HG03457 (cell line): Measurements from ENCODE around the gene ACSS2.
"Not testable (repeated sequence)": the region's sequence is repeated elsewhere in the genome, so short reads cannot be mapped to it uniquely, and the experiment has no call there.

Source experiments
- ATAC-seq: cut with Tn5 transposase; IDR thresholded peaks from one replicate; pipeline ENCODE4 v1.9.1; 2021; ENCODE audit warnings: moderate number of reproducible peaks; ENCODE audit not compliant: unreplicated experiment

ACSS2 gene

GRCh38 chr20:34873583-34874093 lies 2.8 kb upstream of the ACSS2 start:
- no peak for ATAC-seq

GRCh38 chr20:34874094-34874654 lies 2.2 kb upstream of the ACSS2 start:
- ATAC-seq, result no peak

- ATAC-seq, result peak; percentile 36
Measured at GRCh38 chr20:34875642-34876405, 588 bp upstream of the ACSS2 start.

GRCh38 chr20:34880215-34880850 lies 3.9 kb downstream of the ACSS2 start:
- no peak for ATAC-seq

DNA sequence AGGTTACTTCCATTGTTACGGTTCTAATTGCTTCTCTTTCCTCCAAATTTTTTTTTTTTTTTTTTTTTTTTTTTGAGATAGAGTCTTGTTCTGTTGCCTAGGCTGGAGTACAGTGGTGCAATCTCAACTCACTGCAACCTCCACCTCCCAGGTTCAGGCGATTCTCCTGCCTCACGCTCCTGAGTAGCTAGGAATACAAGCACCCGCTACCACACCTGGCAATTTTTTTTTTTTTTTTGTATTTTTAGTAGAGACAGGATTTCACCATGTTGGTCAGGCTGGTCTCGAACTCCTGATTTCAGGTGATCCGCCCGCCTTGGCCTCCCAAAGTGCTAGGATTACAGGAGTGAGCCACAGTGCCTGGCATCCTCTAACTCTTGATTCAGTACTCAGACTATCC lies 4.6 kb downstream of the ACSS2 start:
- not testable (repeated sequence) for ATAC-seq

DNA sequence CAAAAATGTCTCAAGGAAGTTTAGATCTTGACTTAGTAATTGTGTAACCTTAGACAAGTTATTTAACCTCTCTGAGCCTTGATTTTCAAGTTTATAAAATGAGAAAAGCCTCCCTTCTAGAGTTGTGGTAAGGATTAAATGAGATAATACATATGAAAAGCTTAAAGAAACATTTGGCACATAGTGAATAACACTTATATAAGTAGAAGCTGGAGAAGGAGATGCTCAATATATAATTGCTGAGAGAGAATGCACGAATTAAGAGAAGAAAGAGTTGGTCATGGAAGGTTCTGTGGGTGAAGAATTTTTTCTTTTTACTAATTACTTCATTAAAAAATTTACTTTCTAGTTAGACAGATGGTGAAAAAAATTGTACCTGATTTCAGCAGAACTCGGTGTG lies 5.3 kb downstream of the ACSS2 start:
- ATAC-seq, result no peak

DNA sequence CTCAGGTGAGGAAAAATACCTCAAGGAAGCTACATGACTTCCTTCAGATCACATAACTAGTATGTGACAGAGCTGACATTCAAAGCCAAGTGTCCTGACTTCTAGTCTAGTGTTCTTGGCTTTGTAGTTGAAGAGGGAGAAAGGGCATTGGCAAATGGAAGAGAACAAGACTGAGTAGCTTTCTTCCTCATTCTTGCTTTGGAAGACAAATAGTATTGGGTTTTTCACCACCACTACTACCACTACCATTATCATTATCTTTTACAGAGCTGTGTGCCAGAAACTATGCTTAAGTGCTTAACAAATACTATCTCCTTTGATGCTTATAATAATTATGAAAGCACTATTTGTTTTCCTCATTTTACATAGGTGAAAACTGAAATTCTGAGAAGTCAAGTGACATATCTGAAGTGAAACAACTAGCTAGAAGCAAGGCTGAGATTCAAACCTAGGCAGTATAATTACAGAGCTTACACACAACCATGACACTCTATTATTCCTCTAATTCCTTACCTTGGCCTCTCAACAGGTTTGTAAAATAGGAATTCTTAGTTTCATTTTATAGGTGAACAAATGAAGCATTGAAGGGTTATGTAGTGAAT lies 6.8 kb downstream of the ACSS2 start:
- no peak for ATAC-seq

- ATAC-seq, result no peak
Measured at GRCh38 chr20:34883809-34884208, 7.4 kb downstream of the ACSS2 start.

- ATAC-seq, result no peak
Measured at GRCh38 chr20:34884260-34884659, 7.8 kb downstream of the ACSS2 start.

GRCh38 chr20:34886122-34886521 lies 9.7 kb downstream of the ACSS2 start:
- no peak for ATAC-seq

DNA sequence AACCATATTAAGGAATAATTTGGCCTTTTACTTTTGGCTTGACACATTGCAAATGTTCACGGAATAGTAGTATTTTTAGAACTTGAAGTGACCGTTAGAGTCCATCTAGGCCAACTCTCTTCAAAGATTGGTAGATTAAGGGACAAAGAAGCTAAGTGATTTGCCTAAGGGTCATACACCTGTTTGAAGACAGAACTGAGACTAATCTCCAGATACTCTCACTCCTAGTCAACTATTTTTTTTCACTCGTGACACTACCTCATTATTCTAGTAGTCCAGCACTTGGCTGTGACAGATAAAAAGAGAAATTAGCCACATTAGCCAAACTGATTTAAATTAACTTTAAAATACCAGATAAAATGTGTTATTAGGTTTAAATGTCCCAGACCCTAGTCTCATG lies 10.6 kb downstream of the ACSS2 start:
- ATAC-seq, result no peak

- no peak for ATAC-seq
Measured at GRCh38 chr20:34888468-34888867, 12.1 kb downstream of the ACSS2 start.

DNA sequence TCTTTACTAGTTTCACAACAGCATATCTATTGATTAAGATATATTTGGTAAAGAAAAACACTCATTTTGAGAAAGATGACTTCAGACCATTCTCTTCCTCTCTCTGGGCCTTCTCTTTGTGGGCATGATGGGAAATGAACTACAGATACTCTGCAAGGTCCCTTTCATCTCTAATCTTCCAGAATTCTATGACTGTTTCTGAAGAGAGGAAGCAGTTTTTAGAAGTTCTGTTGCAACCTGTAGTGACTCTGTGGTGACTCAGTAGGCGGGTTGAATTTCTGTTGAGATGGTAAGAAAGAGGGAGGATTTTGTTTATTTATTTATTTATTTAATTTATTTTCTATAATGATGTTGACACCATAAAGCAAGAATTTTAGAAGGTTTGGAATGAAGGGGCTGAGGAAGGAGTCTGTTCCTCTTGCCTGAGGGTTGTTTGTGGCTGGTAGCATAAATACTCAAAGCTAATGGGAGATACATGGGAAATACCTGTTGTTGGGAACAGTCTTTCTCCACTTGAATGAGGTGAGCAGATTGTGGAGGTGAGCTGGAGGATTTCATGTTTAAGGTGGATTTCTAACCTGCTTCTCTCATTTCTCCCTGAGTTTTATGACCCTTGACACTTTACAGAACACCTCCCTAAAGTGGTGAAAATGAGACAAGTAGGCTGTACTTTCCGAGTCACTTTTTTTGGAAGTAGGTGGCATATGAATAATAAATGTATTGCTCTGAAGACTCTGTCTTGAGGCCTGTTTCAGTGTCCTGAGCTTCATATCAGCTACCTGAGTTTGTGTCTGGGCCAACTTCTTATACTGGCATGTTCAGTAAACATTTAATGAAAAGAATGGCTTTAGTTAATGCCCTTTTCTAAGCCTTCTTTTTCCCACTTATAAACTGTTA lies 15.0 kb downstream of the ACSS2 start:
- ATAC-seq, result no peak

DNA sequence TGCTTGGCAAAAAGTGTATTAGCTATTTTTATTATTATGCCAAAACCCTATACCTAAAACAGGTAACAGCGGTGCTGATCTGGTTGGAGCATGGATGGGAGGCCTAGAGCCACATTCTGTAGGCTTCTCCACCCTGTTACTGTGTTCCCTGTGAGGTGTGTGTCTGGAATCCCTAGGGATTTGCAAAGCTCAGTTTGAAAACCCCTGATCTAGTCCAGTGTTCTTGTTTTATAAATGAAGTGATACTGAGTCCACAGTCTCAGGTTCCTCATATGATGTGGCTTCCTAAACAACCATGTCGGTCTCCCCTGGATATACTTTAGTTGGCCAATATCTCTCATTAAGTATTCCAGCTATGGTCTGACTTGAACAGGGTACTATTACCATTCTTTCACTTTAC lies 16.3 kb downstream of the ACSS2 start:
- no peak for ATAC-seq

GRCh38 chr20:34894723-34895122 lies 18.3 kb downstream of the ACSS2 start:
- ATAC-seq, result no peak

DNA sequence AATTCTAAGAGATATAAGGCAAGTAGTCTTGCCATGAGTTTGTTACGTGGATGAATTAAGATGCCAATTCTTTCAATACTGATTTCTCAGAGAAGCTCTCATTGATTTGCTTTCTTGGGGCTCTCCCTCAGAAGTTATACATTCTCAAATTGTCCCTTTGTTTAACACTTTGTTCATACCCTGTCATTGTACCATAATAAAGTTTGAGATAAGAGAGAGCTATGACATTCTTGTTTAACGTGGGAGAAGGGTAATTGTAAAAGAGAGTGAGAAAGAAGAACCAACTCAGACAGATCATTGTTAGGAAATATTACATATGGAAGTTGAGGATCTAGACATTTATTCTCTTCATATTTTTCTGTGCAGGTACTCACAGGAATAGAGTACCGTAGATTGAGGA lies 19.1 kb downstream of the ACSS2 start:
- ATAC-seq, result no peak

DNA sequence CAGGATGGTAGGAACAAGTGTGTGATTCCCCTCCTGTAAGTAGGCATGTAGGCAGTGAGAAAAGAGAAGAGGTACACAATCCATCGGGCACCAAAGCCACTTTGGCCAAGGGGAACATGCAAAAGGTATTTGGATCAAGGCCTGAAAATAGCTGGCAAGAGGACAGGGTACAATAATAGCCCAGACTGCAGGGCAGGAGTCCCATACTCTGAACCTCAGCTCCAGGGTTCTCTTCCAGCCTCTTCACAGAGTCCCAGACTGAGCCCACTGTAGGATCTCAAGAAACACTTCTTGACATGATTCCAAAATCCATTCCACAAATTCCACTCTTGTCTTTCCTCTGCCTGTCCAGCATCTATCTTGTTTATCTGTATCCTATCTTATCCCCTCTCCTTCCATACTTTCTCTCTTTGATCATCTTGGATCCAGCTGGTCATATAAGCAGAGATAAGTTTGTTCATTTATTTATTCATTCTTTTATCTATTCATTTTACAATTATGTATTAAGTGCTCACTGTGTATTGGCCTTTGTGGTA lies 19.7 kb downstream of the ACSS2 start:
- no peak for ATAC-seq

DNA sequence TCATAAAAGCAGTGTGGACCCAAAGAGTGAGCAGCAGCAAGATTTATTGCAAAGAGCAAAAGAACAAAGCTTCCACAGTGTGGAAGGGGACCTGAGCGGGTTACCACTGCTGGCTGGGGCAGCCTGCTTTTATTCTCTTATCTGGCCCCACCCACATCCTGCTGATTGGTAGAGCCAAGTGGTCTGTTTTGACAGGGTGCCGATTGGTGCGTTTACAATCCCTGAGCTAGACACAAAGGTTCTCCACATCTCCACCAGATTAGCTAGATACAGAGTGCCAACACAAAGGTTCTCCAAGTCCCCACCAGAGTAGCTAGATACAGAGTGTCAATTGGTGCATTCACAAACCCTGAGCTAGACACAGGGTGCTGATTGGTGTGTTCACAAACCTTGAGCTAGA lies 21.7 kb downstream of the ACSS2 start:
- not testable (repeated sequence) for ATAC-seq

DNA sequence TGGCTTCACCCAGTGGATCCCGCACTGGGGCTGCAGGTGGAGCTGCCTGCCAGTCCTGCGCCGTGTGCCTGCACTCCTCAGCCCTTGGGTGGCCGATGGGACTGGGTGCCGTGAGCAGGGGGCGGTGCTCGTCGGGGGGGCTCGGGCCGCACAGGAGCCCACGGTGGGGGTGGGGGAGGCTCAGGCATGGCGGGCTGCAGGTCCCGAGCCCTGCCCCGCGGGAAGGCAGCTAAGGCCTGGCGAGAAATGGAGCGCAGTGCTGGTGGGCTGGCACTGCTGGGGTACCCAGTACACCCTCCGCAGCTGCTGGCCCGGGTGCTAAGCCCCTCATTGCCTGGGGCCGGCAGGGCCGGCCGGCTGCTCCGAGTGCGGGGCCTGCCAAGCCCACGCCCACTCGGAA lies 22.3 kb downstream of the ACSS2 start:
- ATAC-seq, result not testable (repeated sequence)

GRCh38 chr20:34904202-34904621 lies 27.8 kb downstream of the ACSS2 start:
- no peak for ATAC-seq
